ENCODE data around the gene ITM2C.

ITM2C gene

DNA sequence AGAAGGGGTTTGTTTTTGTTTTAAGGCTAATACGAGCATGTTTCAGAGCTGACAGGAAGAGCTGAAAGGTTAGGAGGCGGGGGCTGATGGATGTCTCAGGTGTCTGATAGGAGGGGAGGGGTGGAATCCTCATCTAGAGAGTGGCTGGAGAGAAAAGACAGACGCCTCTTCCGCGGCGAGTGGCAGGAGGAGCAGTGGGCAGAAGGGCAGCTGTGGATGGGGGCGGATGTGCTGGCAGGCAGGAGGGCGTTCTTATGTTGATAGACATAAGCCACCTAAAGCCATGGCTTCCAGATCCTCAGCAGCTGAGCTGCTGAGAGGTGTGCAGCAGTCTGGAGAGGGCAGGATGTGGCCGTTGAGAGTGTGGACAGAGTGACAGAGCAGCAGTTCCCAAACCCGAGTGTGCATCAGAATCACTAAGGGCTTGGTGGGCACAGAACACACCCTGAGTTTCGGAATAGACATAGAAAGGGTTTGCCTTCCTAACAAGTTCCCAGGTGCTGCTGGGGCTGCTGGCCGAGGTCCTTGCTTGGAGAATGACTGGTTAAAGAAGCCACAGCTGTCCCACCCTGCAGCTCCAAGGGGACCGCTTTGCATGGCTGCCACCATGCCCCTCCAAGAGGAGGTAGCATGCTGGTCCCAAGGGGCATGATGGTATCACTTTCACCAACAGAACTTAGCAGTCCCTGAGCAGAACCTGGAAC is 3.0 kb upstream of the ITM2C start:
- peak; percentile 90 for DNase-seq

DNA sequence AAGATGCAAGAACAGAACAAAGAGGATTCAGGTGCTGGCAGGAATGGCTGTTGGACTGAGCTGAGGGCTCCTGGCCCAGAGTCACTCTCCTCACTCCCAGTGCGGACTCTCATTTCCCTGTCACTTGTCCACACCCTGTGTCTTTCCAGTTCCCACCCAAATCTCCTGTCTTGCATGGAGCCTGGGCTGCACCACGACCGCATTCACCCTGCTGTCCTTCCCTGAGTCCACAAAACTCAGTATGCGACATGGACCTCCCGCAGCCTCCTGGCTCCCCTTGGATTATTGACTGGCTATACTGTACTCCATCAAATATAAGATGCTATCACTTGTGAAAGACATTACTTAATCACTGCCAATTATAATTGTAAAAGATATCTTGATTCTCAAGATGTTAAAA is 2.5 kb upstream of the ITM2C start:
- no peak for DNase-seq

DNA sequence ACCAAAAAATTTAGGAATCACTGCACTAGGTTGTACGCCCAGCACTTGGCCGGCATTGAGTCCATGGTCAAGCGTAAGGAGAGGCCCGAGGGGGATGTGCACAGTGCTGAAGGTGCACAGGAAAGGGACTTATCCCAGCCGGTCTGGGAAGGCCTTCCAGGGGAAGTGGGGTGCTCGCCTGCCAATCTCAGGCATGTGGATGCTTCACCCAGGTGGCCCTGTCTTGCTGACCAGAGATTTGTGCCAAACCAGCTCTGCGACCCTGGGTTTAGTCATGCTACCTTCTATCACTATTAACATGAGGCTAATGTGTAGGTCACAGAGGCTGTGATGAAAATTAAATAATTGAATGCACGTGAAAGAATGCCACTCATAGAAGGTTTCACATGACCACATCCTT is 1.7 kb upstream of the ITM2C start:
- no peak for DNase-seq

- peak; percentile 35 for DNase-seq
Observed at GRCh38 chr2:230863442-230864121, 1.2 kb upstream of the ITM2C start.

GRCh38 chr2:230864122-230864604 is 579 bp upstream of the ITM2C start:
- no peak for DNase-seq

DNA sequence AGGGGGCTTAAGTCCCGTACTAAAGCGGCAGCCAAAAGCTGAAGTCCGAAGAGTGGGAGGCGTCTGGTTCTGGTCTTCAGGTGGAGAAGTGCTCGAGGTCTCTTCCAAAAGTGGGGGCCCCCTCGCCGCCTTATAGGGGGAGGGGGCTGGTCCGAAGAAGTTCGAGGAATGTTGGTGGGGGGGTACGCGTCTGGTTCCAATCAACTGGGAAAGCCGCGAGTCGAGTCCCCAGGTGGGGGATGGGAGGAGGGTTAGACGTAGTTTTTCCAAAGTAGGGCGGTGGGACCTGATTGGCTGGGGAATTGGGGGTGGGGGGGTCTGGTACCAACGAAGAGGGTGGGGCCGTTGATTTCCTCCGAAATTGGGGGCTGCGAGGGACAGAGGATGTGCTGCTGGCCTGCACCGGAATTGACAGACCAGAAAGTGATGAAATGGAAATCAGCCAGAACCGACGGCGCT is 594 bp downstream of the ITM2C start:
- DNase-seq = peak; percentile 22

DNA sequence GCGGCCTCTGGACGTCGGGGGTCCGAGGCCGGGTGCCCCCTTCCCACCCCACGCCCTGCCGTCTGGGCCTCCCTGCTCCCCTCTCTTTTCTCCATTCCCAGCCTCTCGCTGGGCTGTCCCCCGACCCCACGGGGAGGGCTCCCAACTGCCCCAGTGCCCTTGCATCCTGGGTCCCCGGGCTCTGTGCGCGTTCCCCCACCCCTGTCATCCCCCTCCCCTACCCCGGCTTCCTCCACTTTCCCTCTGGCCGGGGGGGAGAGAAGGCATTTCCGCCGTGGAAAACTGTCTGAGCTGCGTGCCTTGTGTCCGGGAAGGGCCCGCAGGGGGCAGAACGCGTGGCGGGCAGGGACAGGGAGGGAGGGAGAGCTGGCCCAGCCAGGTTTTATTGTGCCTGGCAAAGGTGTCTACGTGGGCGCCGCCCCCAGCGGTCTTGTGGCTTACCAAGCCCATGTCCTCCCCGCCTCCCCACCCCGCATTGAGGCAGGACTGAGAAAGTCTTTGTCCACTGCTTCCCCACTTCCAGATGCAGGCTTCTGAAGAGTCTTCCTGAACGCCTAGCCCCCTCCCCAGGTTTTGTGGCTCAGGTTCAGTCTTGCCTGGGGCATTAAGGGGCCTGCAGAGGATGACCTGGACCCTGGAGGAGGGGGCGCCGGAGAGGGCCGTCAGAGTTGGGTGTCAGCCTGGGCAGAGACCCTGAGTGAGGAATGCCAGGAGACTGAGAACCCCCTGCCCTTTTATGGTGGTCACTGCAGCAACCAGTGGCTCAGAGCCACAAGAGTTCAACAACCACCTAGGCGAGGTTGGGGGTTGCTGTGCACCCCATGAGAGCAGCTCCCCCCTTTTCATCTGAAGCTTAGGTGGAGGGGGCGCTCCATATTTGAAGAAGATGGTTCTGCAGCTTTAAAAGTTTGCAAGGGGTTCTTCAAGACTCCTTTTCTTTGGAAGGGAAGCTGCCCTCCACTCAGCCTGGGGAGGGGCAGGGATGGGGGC is 1.3 kb downstream of the ITM2C start:
- peak; percentile 26 for DNase-seq

GRCh38 chr2:230866756-230867523 is 2.2 kb downstream of the ITM2C start:
- no peak for DNase-seq

DNA sequence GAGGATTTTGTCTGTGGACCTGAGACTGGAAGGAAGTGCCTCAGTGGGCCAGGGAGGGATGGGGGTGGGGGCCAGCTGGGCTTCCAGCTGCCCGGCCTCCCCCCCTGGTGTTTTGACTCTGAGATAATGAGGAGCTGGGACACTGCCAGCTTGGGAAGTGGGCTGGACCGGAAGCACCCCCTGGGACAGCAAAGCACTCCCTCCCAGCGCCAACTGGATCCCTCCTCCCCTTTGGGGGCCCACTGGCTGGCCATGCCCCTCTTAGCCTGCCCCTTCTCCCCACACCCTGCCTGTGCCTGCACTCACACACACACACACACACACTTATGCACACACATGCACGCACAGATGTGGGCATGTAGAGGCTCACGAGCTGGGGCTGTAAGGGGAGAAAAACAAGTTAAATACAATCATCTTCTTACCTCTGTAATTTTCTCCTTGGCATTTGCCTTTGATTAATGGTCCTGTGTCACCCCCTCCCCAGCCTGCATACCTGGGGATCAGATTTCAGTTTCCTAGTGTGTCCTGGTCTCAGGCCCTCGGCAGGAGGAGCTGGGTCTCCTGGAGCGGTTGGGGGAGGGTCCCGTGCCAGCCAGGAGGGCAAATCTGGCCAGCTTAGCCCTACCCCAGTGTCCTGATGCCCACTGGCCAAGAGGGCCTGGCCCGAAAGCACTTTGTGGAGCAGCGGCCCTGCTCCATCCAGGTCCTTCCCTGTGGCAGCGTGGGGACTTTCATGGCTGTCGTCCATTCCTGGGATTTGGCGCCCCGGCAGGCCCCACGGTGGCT is 3.6 kb downstream of the ITM2C start:
- no peak for DNase-seq

DNA sequence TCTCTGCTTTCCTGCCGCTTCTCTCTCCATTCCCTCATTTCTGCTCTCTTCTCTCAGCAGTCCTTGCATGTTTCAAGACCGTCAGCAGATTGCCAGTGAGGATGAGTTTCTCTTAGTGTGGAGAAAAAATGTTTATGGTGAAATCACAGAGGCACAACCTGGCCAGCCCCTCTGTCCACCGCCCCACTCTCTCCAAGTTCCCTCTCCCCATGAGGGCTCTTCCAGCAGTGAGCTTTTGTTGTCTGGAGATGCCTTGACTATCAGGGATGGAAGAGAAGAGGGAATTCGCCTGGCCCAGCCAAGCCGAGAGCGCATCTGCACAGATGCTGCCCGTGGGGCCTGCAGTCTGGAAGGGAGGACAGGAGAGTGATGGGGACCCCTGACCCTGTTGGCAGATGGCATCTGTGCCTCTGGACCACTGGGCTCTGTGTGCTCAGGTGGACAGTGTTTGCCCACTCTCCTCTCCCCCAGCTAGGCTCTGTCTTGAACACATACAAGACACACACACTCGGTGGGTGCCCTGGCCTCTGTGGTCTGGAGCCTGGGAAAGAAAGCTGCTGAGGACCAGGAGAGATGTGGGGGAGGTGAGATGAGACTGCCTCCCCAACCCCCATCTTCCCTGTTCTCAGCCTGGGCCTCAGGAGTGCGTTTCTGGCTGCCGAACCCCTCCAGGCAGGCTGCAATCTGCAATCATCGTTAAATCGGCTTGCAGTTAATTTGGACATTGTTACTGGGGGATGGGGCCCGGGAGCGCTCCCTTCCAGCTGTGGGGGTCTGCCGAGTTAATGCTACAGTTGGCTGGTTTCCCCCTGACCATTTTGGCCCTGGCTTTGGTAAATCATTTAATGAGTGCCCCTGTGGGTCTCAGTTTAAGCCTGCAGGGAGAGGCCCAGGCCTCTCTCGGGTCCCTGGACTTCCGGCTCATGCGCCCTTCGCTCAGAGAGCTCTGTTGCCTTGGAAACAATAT is 4.5 kb downstream of the ITM2C start:
- no peak for DNase-seq

DNA sequence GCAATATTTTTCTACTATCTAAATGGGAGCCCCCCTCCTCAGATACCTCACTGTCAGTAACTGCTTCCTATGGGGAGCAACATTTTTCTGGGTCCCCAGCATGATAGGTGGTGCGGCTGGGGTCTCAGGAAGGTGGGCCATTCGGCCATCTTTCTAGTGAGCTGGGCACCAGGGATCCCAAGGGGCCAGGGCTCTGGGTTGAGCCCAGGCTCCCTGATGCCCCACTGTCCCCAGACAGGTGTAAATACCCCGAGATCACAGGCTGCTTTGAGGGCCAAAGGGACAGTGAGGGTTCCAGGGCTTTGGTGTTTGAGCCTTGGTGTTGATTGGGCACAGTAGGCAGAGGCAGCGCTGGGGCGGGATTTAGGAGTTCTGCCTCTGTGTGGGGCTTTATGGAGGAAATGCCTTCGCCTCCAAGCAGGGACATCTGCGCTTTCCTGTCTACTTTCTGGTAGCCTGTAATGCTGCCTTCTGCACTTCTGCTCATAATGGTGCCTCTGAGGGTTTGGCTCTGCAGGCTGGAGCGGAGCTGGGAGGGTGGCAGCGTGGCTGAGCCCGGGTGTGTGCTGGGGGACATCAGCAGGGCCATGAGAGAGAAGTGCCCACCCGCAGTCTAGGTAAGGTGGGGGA is 5.3 kb downstream of the ITM2C start:
- DNase-seq = no peak

GRCh38 chr2:230870544-230871360 is 6.0 kb downstream of the ITM2C start:
- DNase-seq = no peak

DNA sequence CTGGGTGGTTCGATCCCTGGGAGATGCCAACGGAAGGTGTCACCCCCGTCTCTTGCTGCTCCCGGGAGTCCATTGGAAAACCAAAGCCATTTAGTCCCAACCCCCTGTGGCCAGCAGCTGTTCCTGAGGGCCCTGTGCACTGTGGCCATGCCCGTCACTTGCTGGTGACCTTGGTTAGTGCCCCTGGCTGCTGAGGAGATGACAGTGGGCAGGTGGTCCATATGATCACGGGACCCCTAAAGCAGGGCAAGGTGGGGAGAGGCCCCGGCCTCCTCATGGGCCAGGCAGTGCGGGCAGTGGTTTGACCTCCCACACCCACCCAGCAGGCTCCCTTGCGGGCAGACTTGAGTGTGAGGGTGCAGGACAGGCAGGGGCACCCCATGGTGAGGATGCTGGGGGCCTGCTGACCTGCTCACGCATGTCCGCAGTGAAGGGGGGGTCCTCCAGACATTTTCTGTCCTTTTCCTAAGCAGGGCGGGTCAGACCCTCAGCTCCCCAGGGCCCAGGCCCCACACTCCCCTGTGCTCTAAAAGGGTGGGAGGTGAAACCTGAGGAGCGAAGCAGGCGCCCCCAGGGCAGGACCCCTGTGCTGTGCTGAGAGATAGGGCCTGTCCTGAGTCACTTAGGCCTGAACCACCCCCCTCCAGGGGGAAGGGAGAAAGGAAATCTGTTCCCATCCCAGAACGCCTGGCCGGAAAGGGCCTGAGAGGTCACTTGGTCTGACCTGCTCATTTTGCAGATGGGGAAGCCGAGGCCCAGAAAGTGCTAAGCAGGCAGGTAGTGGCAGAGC is 6.8 kb downstream of the ITM2C start:
- DNase-seq = no peak

- DNase-seq = no peak
Observed at GRCh38 chr2:230872151-230872967, 7.6 kb downstream of the ITM2C start.

DNA sequence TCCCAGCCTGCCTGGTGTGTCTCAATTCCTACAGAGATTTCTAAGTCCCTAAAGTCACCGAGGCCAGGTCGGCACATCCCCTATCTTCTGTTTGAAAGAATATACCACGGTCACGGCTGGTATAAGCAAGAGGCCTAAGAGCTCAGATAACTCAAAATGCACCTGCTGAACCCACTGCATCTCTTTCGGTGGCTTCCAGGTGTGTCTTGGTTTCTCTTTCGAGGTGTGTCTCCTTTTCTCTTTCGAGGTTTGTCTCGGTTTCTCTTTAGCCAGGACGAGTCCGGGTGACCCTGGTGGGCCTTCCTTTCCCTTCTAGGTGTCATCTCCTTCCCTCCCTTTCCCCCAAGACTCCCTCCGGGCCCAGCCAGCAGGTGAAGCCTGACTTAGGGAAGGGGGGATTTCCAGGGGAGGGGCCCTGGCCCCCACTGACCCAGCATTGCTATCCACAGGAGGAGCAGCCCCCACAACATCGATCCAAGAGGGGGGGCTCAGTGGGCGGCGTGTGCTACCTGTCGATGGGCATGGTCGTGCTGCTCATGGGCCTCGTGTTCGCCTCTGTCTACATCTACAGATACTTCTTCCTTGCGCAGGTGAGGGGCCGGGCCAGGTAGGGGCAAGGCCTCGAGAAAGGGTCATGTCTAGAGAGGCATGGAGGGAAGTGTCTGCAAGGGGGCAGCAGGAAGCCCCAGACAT is 8.4 kb downstream of the ITM2C start:
- DNase-seq = no peak

- no peak for DNase-seq
Observed at GRCh38 chr2:230873661-230874401, 9.1 kb downstream of the ITM2C start.

Measured in DMS53 (cell line).